ENCODE measurements around the gene FAM168A. TPM values are rescaled to one million over a fixed set of nuclear protein-coding genes. Genes with fewer than 3 reads are reported as not detected.

The FAM168A gene
- total and polyA plus RNA-seq, 2 of the 8 experiments (the other 6 are each of a cell fraction or from before 2014, with no cell fraction given), result 17.1 to 21.6 TPM

GRCh38 chr11:73466643-73467042 is 131.3 kb downstream of the FAM168A start:
- Histone ChIP-seq H3K56ac (replicated peaks; ENCODE audit: insufficient read length, low read depth, low read length) (no peak overlapping the region), H3K27me3 (replicated peaks in 1 of 4; ENCODE audit: control insufficient read depth in 3 of 4, extremely low read depth in 1 of 4, insufficient read depth in 3 of 4, low read length in 3 of 4) (no peaks in the 10 kb centered on the region), H3K23me2 (ENCODE audit: low read depth, low read length) (no peaks in the 10 kb centered on the region), H4K5ac (ENCODE audit: insufficient read length, low read depth, low read length) (no peak overlapping the region), H2BK20ac (ENCODE audit: low read length) (no peak overlapping the region), H2BK15ac (ENCODE audit: low read length) (no peak overlapping the region), H3K4ac (replicated peaks; ENCODE audit: insufficient read length, low read depth, low read length) (no peak overlapping the region), H3K23ac (ENCODE audit: insufficient read length) (no peak overlapping the region), H2BK120ac (replicated peaks; ENCODE audit: low read depth, low read length) (no peak overlapping the region), H3K4me3 (ENCODE audit: extremely low read depth in 1 of 4, insufficient read depth in 2 of 4, low read depth in 3 of 4, low read length in 4 of 4) (no peak overlapping the region), H3K14ac (ENCODE audit: insufficient read length) (no peak overlapping the region), H3K4me1 (replicated peaks in 1 of 4; ENCODE audit: control insufficient read depth in 3 of 4, insufficient read depth in 4 of 4, low read length in 3 of 4) (no peaks in the 10 kb centered on the region), H3K79me1 (ENCODE audit: low read depth, low read length) (no peaks in the 10 kb centered on the region; the same call in 1 of the 2 replicates), H4K91ac (replicated peaks; ENCODE audit: insufficient read length, low read length) (no peak overlapping the region), H4K20me1 (replicated peaks in 1 of 2; ENCODE audit: control insufficient read depth in 1 of 2, insufficient read depth in 2 of 2, low read length in 2 of 2) (no peaks in the 10 kb centered on the region), H3K79me2 (ENCODE audit: control insufficient read depth in 1 of 2, insufficient read depth in 2 of 2, low read length in 2 of 2) (no peaks in the 10 kb centered on the region), H3K9ac (replicated peaks in 1 of 4; ENCODE audit: extremely low read depth in 1 of 4, low read depth in 3 of 4, low read length in 3 of 4) (no peak overlapping the region), H3K27ac (ENCODE audit: low read depth, low read length) (no peak overlapping the region), H3K36me3 (ENCODE audit: control insufficient read depth in 2 of 4, insufficient read depth in 4 of 4, low read length in 3 of 4) (peaks cover 0 to 2% (median 0%) of the 10 kb centered on the region in 4 experiments; a peak in 1 of 8 replicates), H2AK5ac (ENCODE audit: low read depth, low read length) (no peak overlapping the region), H4K8ac (ENCODE audit: extremely low read depth, insufficient read depth, low read length) (no peak overlapping the region), H3K9me3 (ENCODE audit: insufficient read depth in 2 of 2, low read depth in 1 of 2, low read length in 1 of 2) (no peaks in the 10 kb centered on the region), H3K4me2 (ENCODE audit: insufficient read depth in 1 of 2, low read depth in 2 of 2, low read length in 2 of 2) (no peak overlapping the region), H2AFZ (ENCODE audit: low read length) (no peak overlapping the region), H2BK5ac (ENCODE audit: low read depth, low read length) (no peak overlapping the region), H2BK12ac (ENCODE audit: low read depth, low read length) (no peak overlapping the region), H3K18ac (ENCODE audit: extremely low read depth, low read length) (no peak overlapping the region)
- FAIRE-seq (no peak), DNase-seq (ENCODE audit: low read depth in 1 of 2, low spot score in 2 of 2) (no peak)
- POLR2A ChIA-PET (ENCODE audit: partially characterized antibody), result no interaction called here
- CTCF ChIA-PET (ENCODE audit: partially characterized antibody), result interaction anchor here (0.6 to 6.3 kb wide), 7 partner anchors 13 to 195 kb away, joined by 3 to 41 read pairs (median 5); no protein-coding TSS in a partner anchor
- TF ChIP-seq KDM4A (IDR thresholded peaks at IDR 0.05; ENCODE audit: low read depth, low read length, severe bottlenecking) (no peak), CTCF (IDR thresholded peaks at IDR 0.05; ENCODE audit: control extremely low read depth in 1 of 3, insufficient read depth in 1 of 3, low read depth in 1 of 3, low read length in 3 of 3) (peak in 2 of 3 experiments; percentile 6 to 15; a peak in 1 of 4 replicates), RAD21 (IDR thresholded peaks at IDR 0.05 in 1 of 2, conservative IDR thresholded peaks at IDR 0.05 in 1 of 2; ENCODE audit: low read depth in 2 of 2, low read length in 2 of 2) (peak; percentile 10 to 21; a peak in 1 of 4 replicates), KDM5A (IDR thresholded peaks at IDR 0.05; ENCODE audit: low read length) (no peak)
- 80% methylated on average over 1 of the region's 1 CpG; no CpG with 5 or more reads in 1 of the 2 experiments for WGBS, 2 experiments (ENCODE audit: extremely low coverage in 1 of 2, insufficient coverage in 1 of 2, insufficient read length in 1 of 2, insufficient replicate concordance in 2 of 2, low coverage in 1 of 2, low lambda C conversion rate in 2 of 2, missing lambda C conversion rate in 1 of 2)

All from H1 (cell line).